HL-60 (cell line): ENCODE data around the gene GDAP1L1.

Experiments used
- DNase-seq, 2 experiments: peaks; one replicate each; pipeline ENCODE4 v3.0.0-alpha.2; 2010 to 2020; ENCODE audit warnings: low read depth in 1 of 2, low spot score in 1 of 2
- H3K27ac ChIP-seq: fragments of 250-450 bp; sonication (Bioruptor Pico); replicated peaks from 2 replicates; pipeline ENCODE4 v1.5.1; 2020; ENCODE audit warnings: mild to moderate bottlenecking, moderate library complexity
- H3K27me3 ChIP-seq: fragments of 250-450 bp; sonication (Bioruptor Pico); 2 replicates; pipeline ENCODE4 v1.5.1; 2021; ENCODE audit warnings: mild to moderate bottlenecking, moderate library complexity; ENCODE audit not compliant: insufficient read depth, poor library complexity, severe bottlenecking
- H3K4me3 ChIP-seq: replicated peaks from 2 replicates; pipeline ENCODE4 v1.5.1; 2011; ENCODE audit warnings: mild to moderate bottlenecking, control low read depth, low read length; ENCODE audit not compliant: insufficient read depth
- GABPA ChIP-seq: IDR thresholded peaks from 2 replicates; pipeline ENCODE4 v1.6.1; 2012; ENCODE audit warnings: low read depth
- POLR2AphosphoS5 ChIP-seq: IDR thresholded peaks from 2 replicates; pipeline ENCODE4 v1.6.1; 2012; ENCODE audit warnings: low read depth
- SPI1 ChIP-seq: IDR thresholded peaks from 2 replicates; pipeline ENCODE4 v1.6.1; 2012; ENCODE audit warnings: low read depth, mild to moderate bottlenecking, borderline replicate concordance
- TF ChIP-seq, protein P1 (sequence below): IDR thresholded peaks from one replicate; pipeline ENCODE4 v1.5.1; 2011; ENCODE audit warnings: low read length, control low read depth, inconsistent platforms; ENCODE audit not compliant: insufficient read depth
- TF ChIP-seq, protein P2 (sequence below): IDR thresholded peaks from 2 replicates; pipeline ENCODE4 v1.6.1; 2012; ENCODE audit warnings: low read depth; ENCODE audit not compliant: insufficient replicate concordance

GDAP1L1 gene

DNA sequence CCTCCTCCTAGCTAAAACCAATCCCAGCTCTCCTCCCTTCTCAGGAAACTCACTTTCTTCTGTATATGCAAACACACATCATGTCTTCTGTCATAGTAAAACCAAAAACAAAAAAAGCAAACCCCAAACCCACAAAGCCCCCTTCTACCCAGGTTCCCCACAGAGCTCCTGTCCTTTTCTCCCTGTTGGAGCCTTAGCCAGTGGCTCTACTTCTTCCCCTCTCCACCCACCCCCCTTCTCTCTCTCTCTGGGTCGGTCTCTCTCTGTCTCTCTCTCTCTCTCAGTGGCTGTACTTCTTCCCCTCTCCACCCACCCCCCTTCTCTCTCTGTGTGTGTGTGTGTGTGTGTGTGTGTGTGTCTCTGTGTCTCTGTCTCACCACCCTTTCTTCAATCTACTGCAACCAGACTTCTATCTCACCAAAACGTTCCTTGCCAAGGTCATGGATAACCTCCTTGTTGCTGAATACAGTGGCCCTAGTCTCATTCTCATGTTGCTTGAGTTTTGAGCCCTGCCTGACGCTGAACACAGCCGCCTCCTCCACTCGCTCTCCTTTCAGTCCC, 27.9 kb upstream of the GDAP1L1 start:
- no peak for DNase-seq
- Histone ChIP-seq H3K4me3 (no peak overlapping the region), H3K27me3 (no peaks in the 10 kb centered on the region), H3K27ac (no peak overlapping the region)
- TF ChIP-seq, protein P1, sequence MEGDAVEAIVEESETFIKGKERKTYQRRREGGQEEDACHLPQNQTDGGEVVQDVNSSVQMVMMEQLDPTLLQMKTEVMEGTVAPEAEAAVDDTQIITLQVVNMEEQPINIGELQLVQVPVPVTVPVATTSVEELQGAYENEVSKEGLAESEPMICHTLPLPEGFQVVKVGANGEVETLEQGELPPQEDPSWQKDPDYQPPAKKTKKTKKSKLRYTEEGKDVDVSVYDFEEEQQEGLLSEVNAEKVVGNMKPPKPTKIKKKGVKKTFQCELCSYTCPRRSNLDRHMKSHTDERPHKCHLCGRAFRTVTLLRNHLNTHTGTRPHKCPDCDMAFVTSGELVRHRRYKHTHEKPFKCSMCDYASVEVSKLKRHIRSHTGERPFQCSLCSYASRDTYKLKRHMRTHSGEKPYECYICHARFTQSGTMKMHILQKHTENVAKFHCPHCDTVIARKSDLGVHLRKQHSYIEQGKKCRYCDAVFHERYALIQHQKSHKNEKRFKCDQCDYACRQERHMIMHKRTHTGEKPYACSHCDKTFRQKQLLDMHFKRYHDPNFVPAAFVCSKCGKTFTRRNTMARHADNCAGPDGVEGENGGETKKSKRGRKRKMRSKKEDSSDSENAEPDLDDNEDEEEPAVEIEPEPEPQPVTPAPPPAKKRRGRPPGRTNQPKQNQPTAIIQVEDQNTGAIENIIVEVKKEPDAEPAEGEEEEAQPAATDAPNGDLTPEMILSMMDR = no peak
- TF ChIP-seq, protein P2, sequence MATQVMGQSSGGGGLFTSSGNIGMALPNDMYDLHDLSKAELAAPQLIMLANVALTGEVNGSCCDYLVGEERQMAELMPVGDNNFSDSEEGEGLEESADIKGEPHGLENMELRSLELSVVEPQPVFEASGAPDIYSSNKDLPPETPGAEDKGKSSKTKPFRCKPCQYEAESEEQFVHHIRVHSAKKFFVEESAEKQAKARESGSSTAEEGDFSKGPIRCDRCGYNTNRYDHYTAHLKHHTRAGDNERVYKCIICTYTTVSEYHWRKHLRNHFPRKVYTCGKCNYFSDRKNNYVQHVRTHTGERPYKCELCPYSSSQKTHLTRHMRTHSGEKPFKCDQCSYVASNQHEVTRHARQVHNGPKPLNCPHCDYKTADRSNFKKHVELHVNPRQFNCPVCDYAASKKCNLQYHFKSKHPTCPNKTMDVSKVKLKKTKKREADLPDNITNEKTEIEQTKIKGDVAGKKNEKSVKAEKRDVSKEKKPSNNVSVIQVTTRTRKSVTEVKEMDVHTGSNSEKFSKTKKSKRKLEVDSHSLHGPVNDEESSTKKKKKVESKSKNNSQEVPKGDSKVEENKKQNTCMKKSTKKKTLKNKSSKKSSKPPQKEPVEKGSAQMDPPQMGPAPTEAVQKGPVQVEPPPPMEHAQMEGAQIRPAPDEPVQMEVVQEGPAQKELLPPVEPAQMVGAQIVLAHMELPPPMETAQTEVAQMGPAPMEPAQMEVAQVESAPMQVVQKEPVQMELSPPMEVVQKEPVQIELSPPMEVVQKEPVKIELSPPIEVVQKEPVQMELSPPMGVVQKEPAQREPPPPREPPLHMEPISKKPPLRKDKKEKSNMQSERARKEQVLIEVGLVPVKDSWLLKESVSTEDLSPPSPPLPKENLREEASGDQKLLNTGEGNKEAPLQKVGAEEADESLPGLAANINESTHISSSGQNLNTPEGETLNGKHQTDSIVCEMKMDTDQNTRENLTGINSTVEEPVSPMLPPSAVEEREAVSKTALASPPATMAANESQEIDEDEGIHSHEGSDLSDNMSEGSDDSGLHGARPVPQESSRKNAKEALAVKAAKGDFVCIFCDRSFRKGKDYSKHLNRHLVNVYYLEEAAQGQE = no peak
- TF ChIP-seq SPI1 = no peak
- TF ChIP-seq GABPA = no peak
- TF ChIP-seq POLR2AphosphoS5 = no peak

DNA sequence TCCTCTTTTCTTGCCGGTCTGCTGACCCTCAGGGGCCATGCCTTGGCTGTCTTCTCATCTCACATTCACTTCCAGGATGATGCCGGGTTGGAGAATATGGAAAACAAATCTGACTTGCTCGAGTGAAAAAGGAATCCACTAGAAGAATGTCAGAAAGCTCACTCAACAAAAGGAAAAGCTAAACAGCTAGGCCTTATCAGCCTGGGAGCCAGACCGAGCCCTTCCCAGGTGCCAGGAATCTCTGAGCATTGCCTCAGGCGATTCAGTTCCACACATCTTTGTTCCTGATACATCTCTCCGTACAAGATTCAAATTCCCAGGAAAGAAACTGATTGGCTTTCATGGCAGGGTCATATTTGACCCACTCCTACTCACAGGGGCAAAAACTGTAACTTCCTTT, 27.3 kb upstream of the GDAP1L1 start:
- TF ChIP-seq, protein P2 = no peak
- TF ChIP-seq SPI1 (no peak), POLR2AphosphoS5 (no peak), GABPA (no peak)
- H3K4me3 ChIP-seq = no peak overlapping the region
- no peak overlapping the region for H3K27ac ChIP-seq
- H3K27me3 ChIP-seq = no peaks in the 10 kb centered on the region
- DNase-seq = no peak

DNA sequence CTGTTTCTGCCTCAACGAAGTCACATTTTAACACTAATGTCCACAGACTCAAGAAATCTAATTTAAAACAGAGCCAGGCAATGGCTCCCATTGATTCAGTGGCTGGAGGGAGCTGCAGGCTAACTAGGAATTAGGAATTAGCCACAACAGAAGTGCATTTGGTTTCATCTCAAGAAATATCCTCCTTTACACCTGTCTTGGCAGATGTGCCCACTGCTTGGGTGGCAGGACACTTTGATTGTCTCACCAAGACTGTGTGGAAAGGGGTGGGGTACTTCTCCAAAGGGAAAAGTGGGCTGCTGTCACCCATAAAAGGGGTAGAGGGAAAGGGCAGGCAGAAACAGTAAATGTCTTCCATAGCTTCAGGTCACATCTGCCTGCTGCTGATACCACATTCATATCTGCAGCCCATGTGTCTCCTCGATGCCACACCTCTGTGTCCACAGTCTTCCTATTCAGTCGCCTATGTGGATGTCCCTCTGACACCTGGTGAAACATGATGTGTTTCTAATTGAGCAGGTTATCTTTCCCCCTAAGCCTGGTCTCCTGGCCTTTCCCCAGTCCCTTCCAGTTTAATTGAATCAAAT, 25.6 kb upstream of the GDAP1L1 start:
- Histone ChIP-seq H3K4me3 (no peak overlapping the region), H3K27ac (no peak overlapping the region), H3K27me3 (no peaks in the 10 kb centered on the region)
- TF ChIP-seq, protein P1 = no peak
- TF ChIP-seq, protein P2 = no peak
- no peak for TF ChIP-seq POLR2AphosphoS5
- TF ChIP-seq GABPA = no peak
- TF ChIP-seq SPI1 = no peak
- no peak for DNase-seq
